AG10803 (cell line): Measurements from ENCODE around the gene CRAT.

ENCODE experiments used
- DNase-seq: peaks from one replicate; pipeline ENCODE4 v3.0.0; 2010; ENCODE audit warnings: low read depth
- H3K4me3 ChIP-seq: 2 replicates; pipeline ENCODE4 v1.5.1; 2011; ENCODE audit warnings: mild to moderate bottlenecking, low read length, control low read depth
- TF ChIP-seq, protein P1 (sequence below): conservative IDR thresholded peaks from 2 replicates; pipeline ENCODE4 v1.5.1; 2011; ENCODE audit warnings: mild to moderate bottlenecking, low read length, control low read depth, inconsistent platforms

Gene CRAT

DNA sequence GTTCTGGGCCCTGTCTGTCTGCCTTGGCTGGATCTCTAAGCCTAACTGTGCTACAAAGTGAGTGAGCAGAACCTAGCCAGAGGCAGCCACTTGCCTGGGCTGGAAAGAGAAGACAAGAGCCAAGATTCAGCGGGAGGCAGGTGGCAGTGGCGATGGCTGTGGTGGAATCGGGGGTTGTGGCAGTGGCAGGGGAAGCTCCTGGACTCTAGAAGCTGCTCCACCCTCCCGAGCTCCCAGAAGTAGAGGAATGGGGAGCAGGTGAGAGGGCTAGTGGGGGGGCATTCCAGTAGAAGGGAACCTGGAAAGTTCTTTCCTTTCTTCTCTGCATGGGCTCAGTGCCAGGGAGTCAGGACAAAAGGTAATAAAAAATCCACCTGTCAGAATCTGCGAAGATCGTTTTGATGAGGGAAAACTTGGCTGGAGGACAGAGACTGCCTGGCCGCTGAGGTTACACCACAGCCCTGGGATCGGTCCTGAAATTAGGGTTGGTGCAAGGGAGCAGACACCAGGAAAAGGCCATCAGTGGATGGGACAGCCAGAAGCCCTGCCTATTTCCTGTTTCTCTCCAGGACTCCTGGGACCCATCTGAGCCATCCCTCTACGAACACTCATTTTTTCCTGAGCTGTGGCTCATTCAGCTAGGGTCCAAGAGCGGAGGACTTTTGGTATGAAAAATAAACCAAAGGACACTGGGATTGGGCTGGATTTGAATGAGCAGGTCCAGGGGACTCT is 1.6 kb downstream of the CRAT start:
- TF ChIP-seq, protein P1, sequence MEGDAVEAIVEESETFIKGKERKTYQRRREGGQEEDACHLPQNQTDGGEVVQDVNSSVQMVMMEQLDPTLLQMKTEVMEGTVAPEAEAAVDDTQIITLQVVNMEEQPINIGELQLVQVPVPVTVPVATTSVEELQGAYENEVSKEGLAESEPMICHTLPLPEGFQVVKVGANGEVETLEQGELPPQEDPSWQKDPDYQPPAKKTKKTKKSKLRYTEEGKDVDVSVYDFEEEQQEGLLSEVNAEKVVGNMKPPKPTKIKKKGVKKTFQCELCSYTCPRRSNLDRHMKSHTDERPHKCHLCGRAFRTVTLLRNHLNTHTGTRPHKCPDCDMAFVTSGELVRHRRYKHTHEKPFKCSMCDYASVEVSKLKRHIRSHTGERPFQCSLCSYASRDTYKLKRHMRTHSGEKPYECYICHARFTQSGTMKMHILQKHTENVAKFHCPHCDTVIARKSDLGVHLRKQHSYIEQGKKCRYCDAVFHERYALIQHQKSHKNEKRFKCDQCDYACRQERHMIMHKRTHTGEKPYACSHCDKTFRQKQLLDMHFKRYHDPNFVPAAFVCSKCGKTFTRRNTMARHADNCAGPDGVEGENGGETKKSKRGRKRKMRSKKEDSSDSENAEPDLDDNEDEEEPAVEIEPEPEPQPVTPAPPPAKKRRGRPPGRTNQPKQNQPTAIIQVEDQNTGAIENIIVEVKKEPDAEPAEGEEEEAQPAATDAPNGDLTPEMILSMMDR, result no peak
- H3K4me3 ChIP-seq, result peak overlapping the region; percentile 77
- no peak for DNase-seq

DNA sequence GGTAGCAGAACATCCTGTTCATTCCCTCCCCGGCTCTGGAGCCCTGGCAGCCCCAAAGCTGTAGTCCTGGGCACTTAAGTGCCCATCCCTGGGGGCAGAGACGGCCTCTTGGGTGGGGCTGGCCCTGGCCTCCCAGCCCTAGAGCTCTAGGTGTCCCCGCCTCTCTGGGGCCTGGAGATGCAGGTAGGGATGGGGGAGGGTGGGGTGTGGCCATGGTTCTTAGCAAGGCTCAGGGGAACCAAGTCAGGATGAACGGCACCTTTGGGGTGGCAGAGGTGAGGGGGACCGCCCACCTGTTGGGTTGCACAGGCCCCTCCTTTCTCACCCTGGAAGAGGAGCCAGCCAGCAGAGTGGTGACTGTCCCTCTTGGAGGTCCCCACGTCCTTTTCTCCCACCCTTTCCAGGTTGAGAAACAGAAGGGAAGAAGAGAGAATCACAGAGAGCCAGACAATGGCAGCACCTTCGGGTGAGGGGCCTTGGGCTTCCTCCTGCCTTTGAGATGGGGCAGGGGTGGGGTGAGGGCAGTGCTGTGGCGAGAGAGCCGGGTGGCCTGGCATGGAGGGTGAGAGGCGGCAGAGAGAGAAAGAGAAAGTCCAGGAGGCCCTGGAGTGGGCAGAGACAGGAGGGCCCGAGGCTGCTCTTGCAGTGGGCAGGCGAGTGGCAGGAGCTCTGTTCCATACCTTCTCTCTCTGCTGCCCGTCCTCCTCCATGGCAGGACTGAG is 2.3 kb downstream of the CRAT start:
- TF ChIP-seq, protein P1, result no peak
- no peak overlapping the region for H3K4me3 ChIP-seq

DNA sequence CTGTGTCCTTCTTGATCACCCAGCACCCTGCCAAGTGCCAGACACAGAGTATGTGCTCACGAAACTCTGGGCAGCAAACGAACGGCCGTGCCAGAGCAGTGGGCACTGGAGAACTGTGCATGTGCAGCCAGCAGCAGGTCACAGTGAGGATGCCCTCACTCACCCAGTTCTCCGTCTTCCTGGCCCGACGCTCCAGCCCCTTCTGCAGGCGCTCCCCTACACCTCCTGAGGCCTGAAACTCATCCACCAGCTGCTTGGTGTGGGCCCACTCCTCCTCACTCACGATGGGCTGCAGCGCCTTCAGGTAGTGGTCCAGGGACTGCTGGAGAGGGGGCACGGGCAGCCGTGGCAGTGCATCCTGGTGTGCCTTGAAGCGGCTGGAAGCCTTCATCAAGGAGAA is 2.9 kb downstream of the CRAT start:
- H3K4me3 ChIP-seq, result no peak overlapping the region
- no peak for DNase-seq
- TF ChIP-seq, protein P1, result no peak

More for the DNA sequence above, 2.3 kb downstream of the CRAT start:
- no peak for DNase-seq

DNA sequence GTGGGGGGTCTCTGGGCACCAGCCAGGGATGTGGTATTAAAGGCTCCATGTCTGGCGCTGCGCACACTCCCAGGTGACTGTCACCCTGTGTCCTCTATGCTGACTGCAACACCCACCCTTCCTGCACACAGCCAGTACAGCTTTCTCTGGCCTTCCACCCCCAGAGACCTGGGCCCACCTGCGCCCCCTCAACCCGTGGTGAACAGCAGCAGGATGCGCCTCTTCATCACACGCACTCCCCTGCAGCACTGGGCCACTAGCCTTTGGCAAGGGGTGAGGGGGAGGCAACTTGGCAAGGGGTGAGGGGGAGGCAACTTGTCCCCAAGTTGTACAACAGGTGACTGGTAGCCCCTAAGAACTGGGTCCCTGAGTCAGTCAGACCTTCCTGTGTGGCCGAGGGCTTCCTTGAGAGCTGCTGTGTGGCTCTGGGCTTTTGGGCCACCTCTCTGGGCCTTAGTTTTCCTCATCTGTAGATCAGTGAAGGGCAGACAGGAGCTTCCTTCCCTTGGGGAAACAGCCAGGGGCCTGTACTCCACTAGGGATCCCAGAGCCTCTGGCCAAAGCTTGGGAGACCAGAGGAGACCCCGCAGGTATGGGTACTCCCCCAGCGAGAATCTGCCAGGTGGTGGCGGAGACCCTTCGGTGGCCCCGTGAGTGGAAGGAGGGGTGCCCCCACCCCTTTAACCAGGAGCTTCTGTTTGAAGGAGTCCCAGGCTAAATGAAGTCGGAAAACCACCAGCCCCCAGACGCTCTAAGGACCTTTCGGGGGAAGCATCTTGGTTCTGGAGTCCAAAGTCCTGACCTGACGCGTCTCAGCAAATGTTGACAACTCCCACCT is 4.5 kb downstream of the CRAT start:
- TF ChIP-seq, protein P1, result no peak
- no peak for DNase-seq
- H3K4me3 ChIP-seq, result no peak overlapping the region

DNA sequence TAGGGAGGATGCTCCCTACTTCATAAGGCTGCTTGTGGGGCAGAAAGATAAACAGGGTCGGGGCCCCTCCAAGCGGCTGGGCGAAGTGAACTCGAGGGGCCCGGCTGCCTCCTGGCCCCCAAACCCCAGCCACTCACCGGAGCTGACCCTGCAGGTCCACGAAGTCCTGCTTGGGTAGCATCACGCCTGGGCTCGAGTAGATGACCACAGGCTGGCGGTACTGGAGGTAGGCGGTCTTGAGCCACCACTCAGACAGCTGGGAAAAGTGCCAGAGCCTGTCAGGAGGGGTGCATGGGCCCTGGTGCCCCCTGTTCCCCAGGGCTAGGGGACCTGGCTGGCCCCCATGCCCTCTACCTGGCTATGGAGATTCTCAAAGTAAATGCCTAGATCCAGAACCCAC is 6.5 kb downstream of the CRAT start:
- DNase-seq, result no peak
- TF ChIP-seq, protein P1, result no peak
- no peak overlapping the region for H3K4me3 ChIP-seq

DNA sequence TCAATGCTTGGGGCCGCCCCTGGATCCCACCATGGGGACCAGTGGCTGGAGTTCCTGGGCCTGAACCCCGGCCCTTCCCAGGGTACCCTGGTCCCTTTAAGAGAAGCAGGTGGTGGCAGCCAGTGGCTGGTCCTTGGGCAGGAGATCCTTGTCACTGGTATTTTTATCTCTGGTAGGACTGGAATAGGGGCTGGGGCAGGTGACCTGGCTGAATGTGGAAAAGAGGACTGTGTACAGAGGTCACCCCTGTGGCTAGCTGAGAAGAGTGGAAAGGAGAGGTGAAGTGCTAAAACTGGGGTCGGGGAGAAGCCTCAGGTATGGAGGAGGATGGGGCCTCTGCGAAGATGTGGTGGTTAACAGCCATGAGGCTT is 7.0 kb downstream of the CRAT start:
- TF ChIP-seq, protein P1, result no peak
- no peak for DNase-seq
- no peak overlapping the region for H3K4me3 ChIP-seq
